Measurements from ENCODE around the gene NFU1. TPM values are rescaled to one million over a fixed set of nuclear protein-coding genes. Genes with fewer than 3 reads are reported as not detected.

The NFU1 gene
- total and polyA plus RNA-seq, 2 of the 8 experiments (the other 6 are each of a cell fraction or from before 2014, with no cell fraction given), result 18.4 to 45.5 TPM

DNA sequence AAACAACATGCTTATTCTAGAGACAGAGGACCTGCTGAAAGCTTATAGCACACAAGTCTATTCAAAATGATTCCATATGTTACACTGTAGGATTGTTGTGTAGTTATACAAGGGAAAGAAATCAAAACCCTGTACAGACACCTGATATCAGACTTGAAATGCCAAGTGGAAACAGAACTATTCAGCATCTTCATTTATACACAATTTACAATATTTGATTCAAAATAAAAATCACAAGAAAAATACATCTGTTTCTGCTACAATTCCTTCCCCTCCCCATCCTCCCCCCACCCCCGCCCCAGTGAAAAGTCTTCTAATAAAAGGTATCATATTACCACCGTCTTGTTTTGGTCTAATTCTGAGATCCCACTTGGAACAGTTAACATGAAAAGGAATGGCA, 37.5 kb upstream of the NFU1 start:
- CTCF ChIA-PET (ENCODE audit: partially characterized antibody), result interaction anchor here (0.6 kb wide), 1 partner anchor 98 kb away, joined by 3 read pairs; no protein-coding TSS in a partner anchor
- FAIRE-seq, result no peak
- TF ChIP-seq TAF7 (optimal IDR thresholded peaks at IDR 0.05; ENCODE audit: borderline replicate concordance, low read depth, low read length) (no peak), BRCA1 (IDR thresholded peaks at IDR 0.05; ENCODE audit: low read depth, low read length) (no peak), NANOG (IDR thresholded peaks at IDR 0.05; ENCODE audit: insufficient read depth, low read depth, low read length, poor library complexity, severe bottlenecking) (no peak), SRF (IDR thresholded peaks at IDR 0.05; ENCODE audit: low read depth, low read length) (no peak), CHD2 (IDR thresholded peaks at IDR 0.05; ENCODE audit: low read length) (no peak), POLR2AphosphoS5 (IDR thresholded peaks at IDR 0.05; ENCODE audit: low read depth, low read length) (no peak), YY1 (IDR thresholded peaks at IDR 0.05; ENCODE audit: low read depth, low read length) (no peak), RAD21 (IDR thresholded peaks at IDR 0.05 in 1 of 2, conservative IDR thresholded peaks at IDR 0.05 in 1 of 2; ENCODE audit: low read depth in 2 of 2, low read length in 2 of 2) (no peak), CBX8 (IDR thresholded peaks at IDR 0.05; ENCODE audit: borderline replicate concordance, low read depth, low read length) (no peak), CTBP2 (IDR thresholded peaks at IDR 0.05; ENCODE audit: borderline replicate concordance, insufficient read depth, insufficient read length, low read length) (no peak), HDAC6 (IDR thresholded peaks at IDR 0.05; ENCODE audit: low read depth, low read length) (no peak)
- TF ChIP-seq, protein P1, sequence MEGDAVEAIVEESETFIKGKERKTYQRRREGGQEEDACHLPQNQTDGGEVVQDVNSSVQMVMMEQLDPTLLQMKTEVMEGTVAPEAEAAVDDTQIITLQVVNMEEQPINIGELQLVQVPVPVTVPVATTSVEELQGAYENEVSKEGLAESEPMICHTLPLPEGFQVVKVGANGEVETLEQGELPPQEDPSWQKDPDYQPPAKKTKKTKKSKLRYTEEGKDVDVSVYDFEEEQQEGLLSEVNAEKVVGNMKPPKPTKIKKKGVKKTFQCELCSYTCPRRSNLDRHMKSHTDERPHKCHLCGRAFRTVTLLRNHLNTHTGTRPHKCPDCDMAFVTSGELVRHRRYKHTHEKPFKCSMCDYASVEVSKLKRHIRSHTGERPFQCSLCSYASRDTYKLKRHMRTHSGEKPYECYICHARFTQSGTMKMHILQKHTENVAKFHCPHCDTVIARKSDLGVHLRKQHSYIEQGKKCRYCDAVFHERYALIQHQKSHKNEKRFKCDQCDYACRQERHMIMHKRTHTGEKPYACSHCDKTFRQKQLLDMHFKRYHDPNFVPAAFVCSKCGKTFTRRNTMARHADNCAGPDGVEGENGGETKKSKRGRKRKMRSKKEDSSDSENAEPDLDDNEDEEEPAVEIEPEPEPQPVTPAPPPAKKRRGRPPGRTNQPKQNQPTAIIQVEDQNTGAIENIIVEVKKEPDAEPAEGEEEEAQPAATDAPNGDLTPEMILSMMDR (IDR thresholded peaks at IDR 0.05; ENCODE audit: control extremely low read depth in 1 of 3, insufficient read depth in 1 of 3, low read depth in 1 of 3, low read length in 3 of 3), result no peak

More for the DNA sequence above, 37.5 kb upstream of the NFU1 start:
- Histone ChIP-seq H3K27ac (ENCODE audit: low read depth, low read length) (no peak overlapping the region), H4K8ac (ENCODE audit: extremely low read depth, insufficient read depth, low read length) (no peak overlapping the region), H2AK5ac (ENCODE audit: low read depth, low read length) (no peak overlapping the region), H2AFZ (ENCODE audit: low read length) (no peak overlapping the region), H2BK120ac (replicated peaks; ENCODE audit: low read depth, low read length) (no peak overlapping the region), H3K4me2 (ENCODE audit: insufficient read depth in 1 of 2, low read depth in 2 of 2, low read length in 2 of 2) (no peak overlapping the region), H3K18ac (ENCODE audit: extremely low read depth, low read length) (no peak overlapping the region), H3K4ac (replicated peaks; ENCODE audit: insufficient read length, low read depth, low read length) (no peak overlapping the region), H3K14ac (ENCODE audit: insufficient read length) (no peak overlapping the region), H2BK12ac (ENCODE audit: low read depth, low read length) (no peak overlapping the region), H3K79me2 (ENCODE audit: control insufficient read depth in 1 of 2, insufficient read depth in 2 of 2, low read length in 2 of 2) (no peaks in the 10 kb centered on the region), H4K20me1 (replicated peaks in 1 of 2; ENCODE audit: control insufficient read depth in 1 of 2, insufficient read depth in 2 of 2, low read length in 2 of 2) (no peaks in the 10 kb centered on the region), H3K79me1 (ENCODE audit: low read depth, low read length) (no peaks in the 10 kb centered on the region), H4K5ac (ENCODE audit: insufficient read length, low read depth, low read length) (no peak overlapping the region), H3K23me2 (ENCODE audit: low read depth, low read length) (no peaks in the 10 kb centered on the region), H3K9me3 (ENCODE audit: insufficient read depth in 2 of 2, low read depth in 1 of 2, low read length in 1 of 2) (no peaks in the 10 kb centered on the region), H2BK15ac (ENCODE audit: low read length) (no peak overlapping the region), H3K4me1 (replicated peaks in 1 of 4; ENCODE audit: control insufficient read depth in 3 of 4, insufficient read depth in 4 of 4, low read length in 3 of 4) (no peaks in the 10 kb centered on the region; a peak in 2 of 7 replicates), H2BK5ac (ENCODE audit: low read depth, low read length) (no peak overlapping the region), H2BK20ac (ENCODE audit: low read length) (no peak overlapping the region), H4K91ac (replicated peaks; ENCODE audit: insufficient read length, low read length) (no peak overlapping the region), H3K23ac (ENCODE audit: insufficient read length) (no peak overlapping the region), H3K27me3 (replicated peaks in 1 of 4; ENCODE audit: control insufficient read depth in 3 of 4, extremely low read depth in 1 of 4, insufficient read depth in 3 of 4, low read length in 3 of 4) (no peaks in the 10 kb centered on the region), H3K4me3 (ENCODE audit: extremely low read depth in 1 of 4, insufficient read depth in 2 of 4, low read depth in 3 of 4, low read length in 4 of 4) (no peak overlapping the region), H3K36me3 (ENCODE audit: control insufficient read depth in 2 of 4, insufficient read depth in 4 of 4, low read length in 3 of 4) (no peaks in the 10 kb centered on the region), H3K9ac (replicated peaks in 1 of 4; ENCODE audit: extremely low read depth in 1 of 4, low read depth in 3 of 4, low read length in 3 of 4) (no peak overlapping the region), H3K56ac (replicated peaks; ENCODE audit: insufficient read length, low read depth, low read length) (no peak overlapping the region)
- POLR2A ChIA-PET (ENCODE audit: partially characterized antibody), result interaction anchor here (1.3 kb wide), 1 partner anchor 19 kb away, joined by 4 read pairs; no protein-coding TSS in a partner anchor
- DNase-seq (ENCODE audit: low read depth in 1 of 2, low spot score in 2 of 2), result no peak
- WGBS, 2 experiments (ENCODE audit: extremely low coverage in 1 of 2, insufficient coverage in 1 of 2, insufficient read length in 1 of 2, insufficient replicate concordance in 2 of 2, low coverage in 1 of 2, low lambda C conversion rate in 2 of 2, missing lambda C conversion rate in 1 of 2), result 82% methylated on average over 2 of the region's 2 CpGs; no CpG with 5 or more reads in 1 of the 2 experiments
